H1 (cell line): ENCODE results near the gene ARHGAP22. TPM values are rescaled to one million over a fixed set of nuclear protein-coding genes. Genes with fewer than 3 reads are reported as not detected.

Experiments used
- CTCF ChIA-PET: fragments of 300-600 bp; sonication (Branson Sonifier 250); formaldehyde crosslinking; loops from one replicate; lab custom pipeline; 2021; ENCODE audit not compliant: partially characterized antibody; lab: Charles Lee
- POLR2A ChIA-PET: fragments of 300-600 bp; sonication (Branson Sonifier 250); formaldehyde crosslinking; loops from one replicate; lab custom pipeline; 2021; ENCODE audit warnings: inconsistent platforms; ENCODE audit not compliant: partially characterized antibody; lab: Charles Lee
- DNase-seq, 2 experiments: peaks; one replicate each; pipeline versions ENCODE4 v3.0.0 to v3.0.0-alpha.2; 2010 to 2022; ENCODE audit warnings: low spot score in 2 of 2, low read depth in 1 of 2, mixed read lengths in 1 of 2
- FAIRE-seq: peaks from 2 replicates; lab custom pipeline; 2011; peaks lifted over from hg19 to GRCh38; lab: Jason Lieb, UNC
- H2AFZ ChIP-seq: 2 replicates; pipeline ENCODE4 v1.8.1; 2012; ENCODE audit warnings: low read length, inconsistent platforms
- H2AK5ac ChIP-seq: 2 replicates; pipeline ENCODE4 v1.6.1; 2013; ENCODE audit warnings: low read depth, low read length
- H2BK120ac ChIP-seq: replicated peaks from 2 replicates; pipeline ENCODE3; 2013; ENCODE audit warnings: low read depth, low read length, inconsistent platforms
- H2BK12ac ChIP-seq: 2 replicates; pipeline ENCODE4 v1.6.1; 2013; ENCODE audit warnings: low read depth, low read length
- H2BK15ac ChIP-seq: 2 replicates; pipeline ENCODE4 v1.6.1; 2013; ENCODE audit warnings: low read length
- H2BK20ac ChIP-seq: 2 replicates; pipeline ENCODE4 v1.6.1; 2013; ENCODE audit warnings: low read length
- H2BK5ac ChIP-seq: 2 replicates; pipeline ENCODE4 v1.6.1; 2013; ENCODE audit warnings: low read depth, low read length
- H3K14ac ChIP-seq: 2 replicates; pipeline ENCODE4 v1.6.1; 2013; ENCODE audit warnings: inconsistent platforms; ENCODE audit not compliant: insufficient read length
- H3K18ac ChIP-seq: 2 replicates; pipeline ENCODE4 v1.6.1; 2013; ENCODE audit warnings: low read length; ENCODE audit errors: extremely low read depth
- H3K23ac ChIP-seq: 2 replicates; pipeline ENCODE4 v1.6.1; 2013; ENCODE audit warnings: inconsistent platforms; ENCODE audit not compliant: insufficient read length
- H3K23me2 ChIP-seq: 2 replicates; pipeline ENCODE4 v1.6.1; 2013; ENCODE audit warnings: low read depth, low read length
- H3K27ac ChIP-seq: 2 replicates; pipeline ENCODE4 v1.6.1; 2011; ENCODE audit warnings: low read depth, low read length, inconsistent platforms
- H3K27me3 ChIP-seq, 4 experiments: replicated peaks in 1 of 4; 1 replicate in 1 of 4; 2 replicates in 3 of 4; pipeline versions ENCODE4 v1.6.1 to v1.8.1; 2011 to 2013; ENCODE audit warnings: low read length in 3 of 4, mild to moderate bottlenecking in 3 of 4, inconsistent platforms in 2 of 4, mixed read lengths in 2 of 4, moderate library complexity in 1 of 4; ENCODE audit not compliant: control insufficient read depth in 3 of 4, insufficient read depth in 3 of 4; ENCODE audit errors: extremely low read depth in 1 of 4
- H3K36me3 ChIP-seq, 4 experiments: 2 replicates each; pipeline versions ENCODE4 v1.6.1 to v1.8.1; 2011 to 2013; ENCODE audit warnings: mild to moderate bottlenecking in 4 of 4, low read length in 3 of 4, moderate library complexity in 2 of 4, control low read depth in 1 of 4, inconsistent platforms in 1 of 4; ENCODE audit not compliant: insufficient read depth in 4 of 4, control insufficient read depth in 2 of 4
- H3K4ac ChIP-seq: replicated peaks from 2 replicates; pipeline ENCODE3; 2013; ENCODE audit warnings: low read length, low read depth, mixed read lengths, inconsistent platforms; ENCODE audit not compliant: insufficient read length
- H3K4me1 ChIP-seq, 4 experiments: replicated peaks in 1 of 4; 1 replicate in 1 of 4; 2 replicates in 3 of 4; pipeline versions ENCODE4 v1.6.1 to v1.8.1; 2011 to 2013; ENCODE audit warnings: low read length in 3 of 4, inconsistent platforms in 2 of 4, mixed read lengths in 1 of 4; ENCODE audit not compliant: insufficient read depth in 4 of 4, control insufficient read depth in 3 of 4
- H3K4me2 ChIP-seq, 2 experiments: 2 replicates each; pipeline versions ENCODE4 v1.6.1 to v1.8.1; 2011 to 2013; ENCODE audit warnings: low read depth in 2 of 2, low read length in 2 of 2, control low read depth in 1 of 2, inconsistent platforms in 1 of 2, mild to moderate bottlenecking in 1 of 2; ENCODE audit not compliant: insufficient read depth in 1 of 2
- H3K4me3 ChIP-seq, 4 experiments: fragments of 200-600, 300-600 bp in 1 of 4; sonication (generic), shearing (Covaris generic), sonication (Bioruptor Twin) in 1 of 4; 2 replicates each; pipeline versions ENCODE4 v1.5.1 to v1.8.1; 2011 to 2016; ENCODE audit warnings: low read length in 4 of 4, low read depth in 3 of 4, control low read depth in 2 of 4, inconsistent platforms in 2 of 4, mild to moderate bottlenecking in 2 of 4, mixed read lengths in 1 of 4, moderate library complexity in 1 of 4; ENCODE audit not compliant: insufficient read depth in 2 of 4; ENCODE audit errors: extremely low read depth in 1 of 4
- H3K56ac ChIP-seq: replicated peaks from 2 replicates; pipeline ENCODE3; 2013; ENCODE audit warnings: low read depth, mild to moderate bottlenecking, mixed read lengths, low read length, inconsistent platforms; ENCODE audit not compliant: insufficient read length
- H3K79me1 ChIP-seq: 2 replicates; pipeline ENCODE4 v1.6.1; 2013; ENCODE audit warnings: low read depth, low read length, control low read depth
- H3K79me2 ChIP-seq, 2 experiments: 2 replicates each; pipeline versions ENCODE4 v1.6.1 to v1.8.1; 2012 to 2013; ENCODE audit warnings: low read length in 2 of 2, mild to moderate bottlenecking in 2 of 2, inconsistent platforms in 1 of 2; ENCODE audit not compliant: insufficient read depth in 2 of 2, control insufficient read depth in 1 of 2
- H3K9ac ChIP-seq, 4 experiments: replicated peaks in 1 of 4; 1 replicate in 1 of 4; 2 replicates in 3 of 4; pipeline versions ENCODE4 v1.6.1 to v1.8.1; 2011 to 2013; ENCODE audit warnings: low read depth in 3 of 4, low read length in 3 of 4, control low read depth in 2 of 4, mild to moderate bottlenecking in 2 of 4, moderate library complexity in 2 of 4, inconsistent platforms in 1 of 4; ENCODE audit errors: extremely low read depth in 1 of 4
- H3K9me3 ChIP-seq, 2 experiments: 2 replicates each; pipeline versions ENCODE4 v1.6.1 to v1.8.1; 2012 to 2013; ENCODE audit warnings: mild to moderate bottlenecking in 2 of 2, moderate library complexity in 2 of 2, control low read depth in 1 of 2, inconsistent platforms in 1 of 2, low read depth in 1 of 2, low read length in 1 of 2, mixed read lengths in 1 of 2; ENCODE audit not compliant: insufficient read depth in 2 of 2
- H4K20me1 ChIP-seq, 2 experiments: replicated peaks in 1 of 2; 2 replicates each; pipeline versions ENCODE3 to v1.8.1; 2011 to 2013; ENCODE audit warnings: inconsistent platforms in 2 of 2, low read length in 2 of 2, mild to moderate bottlenecking in 1 of 2; ENCODE audit not compliant: insufficient read depth in 2 of 2, control insufficient read depth in 1 of 2
- H4K5ac ChIP-seq: 2 replicates; pipeline ENCODE4 v1.6.1; 2013; ENCODE audit warnings: low read length, low read depth, mixed read lengths, inconsistent platforms; ENCODE audit not compliant: insufficient read length
- H4K8ac ChIP-seq: 2 replicates; pipeline ENCODE4 v1.8.0; 2013; ENCODE audit warnings: mild to moderate bottlenecking, moderate library complexity, low read length, inconsistent platforms; ENCODE audit not compliant: insufficient read depth; ENCODE audit errors: extremely low read depth
- H4K91ac ChIP-seq: replicated peaks from 2 replicates; pipeline ENCODE3; 2013; ENCODE audit warnings: low read length, mixed read lengths, inconsistent platforms; ENCODE audit not compliant: insufficient read length
- ASH2L ChIP-seq: fragments of 200-600, 300-600 bp; sonication (generic); IDR thresholded peaks from one replicate; pipeline ENCODE4 v1.7.1; 2017; ENCODE audit warnings: low read length
- CHD2 ChIP-seq: IDR thresholded peaks from 2 replicates; pipeline ENCODE4 v1.6.1; 2012; ENCODE audit warnings: low read length, improper control_type of control experiment
- EGR1 ChIP-seq: IDR thresholded peaks from 2 replicates; pipeline ENCODE4 v1.6.1; 2011; ENCODE audit warnings: low read depth, low read length, borderline replicate concordance
- EP300 ChIP-seq, 2 experiments: IDR thresholded peaks; 1 replicate in 1 of 2; 2 replicates in 1 of 2; pipeline ENCODE4 v1.6.1; 2011 to 2012; ENCODE audit warnings: low read depth in 2 of 2, low read length in 2 of 2, mild to moderate bottlenecking in 2 of 2, borderline replicate concordance in 1 of 2, inconsistent platforms in 1 of 2, moderate library complexity in 1 of 2
- EZH2 ChIP-seq: fragments of 200-600 bp; sonication (generic); IDR thresholded peaks from 2 replicates; pipeline ENCODE4 v1.7.1; 2012; ENCODE audit warnings: low read depth, mild to moderate bottlenecking, moderate library complexity, low read length, inconsistent platforms; ENCODE audit not compliant: severe bottlenecking
- HDAC6 ChIP-seq: IDR thresholded peaks from one replicate; pipeline ENCODE4 v1.7.1; 2012; ENCODE audit warnings: low read depth, mild to moderate bottlenecking, inconsistent platforms, low read length, moderate library complexity
- PHF8 ChIP-seq: fragments of 200-600 bp; sonication (generic); conservative IDR thresholded peaks from 2 replicates; pipeline ENCODE4 v1.7.1; 2012; ENCODE audit warnings: low read depth, mild to moderate bottlenecking, inconsistent platforms, low read length, moderate library complexity
- SP1 ChIP-seq: IDR thresholded peaks from 2 replicates; pipeline ENCODE4 v1.6.1; 2011; ENCODE audit warnings: low read depth, low read length
- SP4 ChIP-seq: IDR thresholded peaks from 2 replicates; pipeline ENCODE4 v1.6.1; 2012; ENCODE audit warnings: low read length, inconsistent platforms
- WGBS, 2 experiments: shearing (Covaris generic) in 1 of 2; methylation state at CpG; one replicate each; pipeline versions ENCODE4 v1.1.6 to v1.1.7; 2013 to 2015; ENCODE audit warnings: low lambda C conversion rate in 2 of 2, mixed read lengths in 2 of 2, inconsistent platforms in 1 of 2, low coverage in 1 of 2, missing lambda C conversion rate in 1 of 2; ENCODE audit not compliant: insufficient replicate concordance in 2 of 2, insufficient coverage in 1 of 2, insufficient read length in 1 of 2; ENCODE audit errors: extremely low coverage in 1 of 2, missing lambda C conversion rate in 1 of 2; 5-methylcytosine and 5-hydroxymethylcytosine counted together
- polyA plus RNA-seq, 7 experiments: library from polyadenylated mRNA; depleted of rRNA in 3 of 7; stranded (reverse) in 5 of 7; unstranded in 2 of 7; fragments of >200 nt in 5 of 7; fragments of 200-250 nt in 2 of 7; gene quantifications; 1 replicate in 5 of 7; 2 replicates in 1 of 7; 4 replicates in 1 of 7; pipeline versions ENCODE4 v1.2.1 to v1.2.3, GENCODE V29; 2011 to 2013; ENCODE audit warnings: missing spikeins in 2 of 7, mixed read lengths in 2 of 7
- total RNA-seq: library from RNA; stranded (reverse); fragmentation: NEBNext Ultra II Directional; extraction: Animal tissue kit (Norgen Biotek cat#: 25700); gene quantifications from 2 replicates; pipeline ENCODE4 v1.2.1, GENCODE V29; 2021
- TF ChIP-seq, protein P1 (sequence below): IDR thresholded peaks from 2 replicates; pipeline ENCODE4 v1.6.1; 2012; ENCODE audit warnings: low read length, inconsistent platforms

ARHGAP22 gene
- total and polyA plus RNA-seq, 2 of the 8 experiments (the other 6 are each of a cell fraction or from before 2014, with no cell fraction given) = 3.6 to 11.2 TPM

DNA sequence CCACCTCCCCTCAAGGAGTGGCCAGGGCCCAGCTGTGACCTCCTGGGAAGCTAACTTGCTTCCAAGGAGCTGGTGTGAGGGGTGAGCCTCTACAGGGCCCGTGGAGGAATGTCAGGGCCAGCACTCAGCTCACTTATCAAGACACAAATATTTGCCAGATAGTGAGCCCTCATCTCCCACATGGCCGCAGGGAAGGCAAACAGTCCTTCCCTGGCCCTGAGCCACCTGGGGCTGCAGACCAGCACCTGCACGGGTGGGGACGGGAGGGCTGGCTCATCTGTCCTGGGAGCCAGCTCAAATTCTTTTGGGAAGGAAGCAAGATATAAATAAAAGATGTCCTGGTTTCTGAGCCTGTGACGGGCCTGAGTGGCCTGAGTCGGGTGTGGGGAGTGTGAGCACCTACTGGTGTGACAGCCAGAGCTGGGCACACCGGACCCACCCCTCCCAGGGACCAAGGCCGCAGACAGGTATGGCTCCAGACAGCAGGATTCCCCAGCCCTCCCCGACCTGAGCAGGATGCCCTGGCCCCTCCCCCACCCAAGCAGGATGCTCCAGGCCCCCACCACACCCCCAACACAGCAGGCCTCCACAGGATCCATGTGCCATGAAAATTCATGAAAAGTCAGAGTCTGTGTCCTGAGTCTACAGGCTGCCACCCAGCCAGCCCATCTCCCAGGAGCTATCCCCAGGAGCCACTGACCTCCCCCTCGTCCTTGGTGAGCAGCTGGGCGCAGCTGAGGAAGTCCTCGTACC lies 150.4 kb downstream of the ARHGAP22 start:
- peak overlapping the region; percentile 89; the same call in 1 of the 2 replicates for H4K8ac ChIP-seq
- H3K23me2 ChIP-seq = peaks cover 2% of the 10 kb centered on the region; the same call in 1 of the 2 replicates
- H4K5ac ChIP-seq = no peak overlapping the region
- TF ChIP-seq CHD2 (no peak), HDAC6 (no peak), ASH2L (no peak), EP300 (IDR thresholded peaks at IDR 0.05; ENCODE audit: borderline replicate concordance in 1 of 2, low read depth in 2 of 2, low read length in 2 of 2) (no peak), SP1 (no peak), EZH2 (no peak), SP4 (no peak), PHF8 (no peak), EGR1 (no peak)
- TF ChIP-seq, protein P1, sequence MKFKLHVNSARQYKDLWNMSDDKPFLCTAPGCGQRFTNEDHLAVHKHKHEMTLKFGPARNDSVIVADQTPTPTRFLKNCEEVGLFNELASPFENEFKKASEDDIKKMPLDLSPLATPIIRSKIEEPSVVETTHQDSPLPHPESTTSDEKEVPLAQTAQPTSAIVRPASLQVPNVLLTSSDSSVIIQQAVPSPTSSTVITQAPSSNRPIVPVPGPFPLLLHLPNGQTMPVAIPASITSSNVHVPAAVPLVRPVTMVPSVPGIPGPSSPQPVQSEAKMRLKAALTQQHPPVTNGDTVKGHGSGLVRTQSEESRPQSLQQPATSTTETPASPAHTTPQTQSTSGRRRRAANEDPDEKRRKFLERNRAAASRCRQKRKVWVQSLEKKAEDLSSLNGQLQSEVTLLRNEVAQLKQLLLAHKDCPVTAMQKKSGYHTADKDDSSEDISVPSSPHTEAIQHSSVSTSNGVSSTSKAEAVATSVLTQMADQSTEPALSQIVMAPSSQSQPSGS = no peak
- H3K79me1 ChIP-seq = no peaks in the 10 kb centered on the region; the same call in 1 of the 2 replicates
- H3K56ac ChIP-seq = no peak overlapping the region
- no peak overlapping the region for H3K4me2 ChIP-seq
- H4K91ac ChIP-seq = no peak overlapping the region
- no peak overlapping the region for H2BK20ac ChIP-seq
- H3K79me2 ChIP-seq = no peaks in the 10 kb centered on the region
- no peaks in the 10 kb centered on the region for H3K9me3 ChIP-seq
- H3K4me1 ChIP-seq = peaks cover 0 to 5% (median 2%) of the 10 kb centered on the region in 4 experiments; a peak in 4 of 7 replicates
- H2AK5ac ChIP-seq = no peak overlapping the region
- H3K36me3 ChIP-seq = no peaks in the 10 kb centered on the region; a peak in 1 of 8 replicates
- no peak for FAIRE-seq
- H2BK15ac ChIP-seq = no peak overlapping the region
- no peak overlapping the region for H3K27ac ChIP-seq
- H2BK5ac ChIP-seq = no peak overlapping the region
- peaks cover 4% of the 10 kb centered on the region in 2 experiments for H4K20me1 ChIP-seq
- no peak overlapping the region for H3K23ac ChIP-seq
- H2BK12ac ChIP-seq = no peak overlapping the region
- H3K4ac ChIP-seq = no peak overlapping the region
- H3K4me3 ChIP-seq = no peak overlapping the region
- H3K14ac ChIP-seq = no peak overlapping the region
- peak in 1 of 2 experiments; percentile 37 for DNase-seq
- no peak overlapping the region for H3K18ac ChIP-seq
- 93% methylated on average over 9 of the region's 12 CpGs; no CpG with 5 or more reads in 1 of the 2 experiments for WGBS, 2 experiments
- ChIA-PET CTCF (interaction anchor here (0.6 to 12.6 kb wide), 11 partner anchors 8 to 183 kb away, joined by 3 to 112 read pairs (median 4); no protein-coding TSS in a partner anchor), POLR2A (interaction anchor here (1.1 to 1.2 kb wide), 2 partner anchors 13 to 66 kb away, joined by 3 read pairs; no protein-coding TSS in a partner anchor)
- no peak overlapping the region for H2AFZ ChIP-seq
- H3K9ac ChIP-seq = no peak overlapping the region
- H2BK120ac ChIP-seq = no peak overlapping the region
- no peaks in the 10 kb centered on the region for H3K27me3 ChIP-seq
